Hepatocyte (in vitro differentiated cells): ENCODE results near the gene NPIPA7. TPM values are rescaled to one million over a fixed set of nuclear protein-coding genes. Genes with fewer than 3 reads are reported as not detected.
"Not testable (repeated sequence)": the region's sequence is repeated elsewhere in the genome, so short reads cannot be mapped to it uniquely, and the experiment has no call there.

Source experiments
- DNase-seq: peaks from one replicate; pipeline ENCODE4 v3.0.0-alpha.2; 2016; ENCODE audit warnings: low spot score
- H2AFZ ChIP-seq: fragments of 200-600 bp; sonication (generic); 2 replicates; pipeline ENCODE4 v1.6.0; 2016; ENCODE audit warnings: antibody characterized with exemption, mild to moderate bottlenecking
- H3K27ac ChIP-seq: fragments of 200-600 bp; sonication (generic); 2 replicates; pipeline ENCODE4 v1.5.1; 2016; ENCODE audit warnings: mild to moderate bottlenecking
- H3K27me3 ChIP-seq: fragments of 200-600 bp; sonication (generic); 2 replicates; pipeline ENCODE4 v1.6.1; 2016
- H3K36me3 ChIP-seq: fragments of 200-600 bp; sonication (generic); replicated peaks from 2 replicates; pipeline ENCODE4 v1.5.1; 2016; ENCODE audit warnings: low read depth; ENCODE audit not compliant: insufficient read depth
- H3K4me1 ChIP-seq: fragments of 200-600 bp; sonication (generic); 2 replicates; pipeline ENCODE4 v1.5.1; 2016; ENCODE audit warnings: mild to moderate bottlenecking, moderate library complexity; ENCODE audit not compliant: insufficient read depth
- H3K4me2 ChIP-seq: fragments of 200-600 bp; sonication (generic); 2 replicates; pipeline ENCODE4 v1.6.0; 2016
- H3K4me3 ChIP-seq: fragments of 200-600 bp; sonication (generic); 2 replicates; pipeline ENCODE4 v1.5.1; 2016; ENCODE audit warnings: mild to moderate bottlenecking
- H3K79me2 ChIP-seq: fragments of 200-600 bp; sonication (generic); 2 replicates; pipeline ENCODE4 v1.6.0; 2017; ENCODE audit warnings: mild to moderate bottlenecking
- H3K9me2 ChIP-seq: fragments of 200-600 bp; sonication (generic); replicated peaks from 2 replicates; pipeline ENCODE4 v1.6.0; 2017; ENCODE audit warnings: mild to moderate bottlenecking; ENCODE audit not compliant: insufficient read depth
- H3K9me3 ChIP-seq: fragments of 200-600 bp; sonication (generic); 2 replicates; pipeline ENCODE4 v1.5.1; 2016; ENCODE audit warnings: low read depth, mild to moderate bottlenecking
- H4K20me1 ChIP-seq: fragments of 200-600 bp; sonication (generic); 2 replicates; pipeline ENCODE4 v1.6.0; 2016; ENCODE audit warnings: mild to moderate bottlenecking; ENCODE audit not compliant: insufficient read depth, poor library complexity, severe bottlenecking
- WGBS: methylation state at CpG from one replicate; pipeline ENCODE4 v1.1.6; 2016; ENCODE audit warnings: low lambda C conversion rate; ENCODE audit errors: missing lambda C conversion rate; 5-methylcytosine and 5-hydroxymethylcytosine counted together
- polyA plus RNA-seq: library from polyadenylated mRNA; unstranded; fragments of >200 nt; fragmentation: Nextera tagmentation; extraction: Ambion mirVana; gene quantifications from 2 replicates; pipeline ENCODE4 v1.2.1, GENCODE V29; 2016
- total RNA-seq: library from RNA; depleted of rRNA; stranded (reverse); fragments of >200 nt; gene quantifications from 2 replicates; pipeline ENCODE4 v1.2.3, GENCODE V29; 2014

Gene NPIPA7
- total RNA-seq = 5.1 and 11.2 TPM in 2 replicates
- polyA plus RNA-seq = 8.6 and 10.8 TPM in 2 replicates

GRCh38 chr16:16378840-16379239 is at the start of gene NPIPA7:
Gene NPIPA7 (plus strand): TSS chr16:16379140. CDS start chr16:16379245, 105 bp downstream.
- H3K9me2 ChIP-seq, DNase-seq, H3K27ac ChIP-seq, H3K4me2 ChIP-seq, H3K4me1 ChIP-seq, H3K79me2 ChIP-seq, H3K36me3 ChIP-seq, H2AFZ ChIP-seq, H3K4me3 ChIP-seq, H3K27me3 ChIP-seq, H3K9me3 ChIP-seq, H4K20me1 ChIP-seq: not testable (repeated sequence)
- WGBS = no CpG with 5 or more reads among the region's 3 CpGs

DNA sequence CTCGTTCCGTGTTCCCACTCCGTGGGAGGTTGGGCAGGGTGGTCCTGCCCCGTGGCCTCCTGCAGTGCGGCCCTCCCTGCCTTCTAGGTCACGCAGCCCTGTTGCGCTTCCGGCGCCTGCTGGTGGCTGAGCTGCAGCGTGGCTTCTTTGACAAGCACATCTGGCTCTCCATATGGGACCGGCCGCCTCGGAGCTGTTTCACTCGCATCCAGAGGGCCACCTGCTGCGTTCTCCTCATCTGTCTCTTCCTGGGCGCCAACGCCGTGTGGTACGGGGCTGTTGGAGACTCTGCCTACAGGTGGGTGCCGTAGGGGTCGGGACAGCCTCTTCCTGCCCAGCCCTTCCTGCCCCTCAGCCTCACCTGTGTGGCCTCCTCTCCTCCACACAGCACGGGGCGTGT is 47.5 kb upstream of the NPIPA7 start:
- H3K4me1 ChIP-seq, H3K27me3 ChIP-seq, H3K9me3 ChIP-seq, H3K79me2 ChIP-seq, H2AFZ ChIP-seq, H4K20me1 ChIP-seq, H3K36me3 ChIP-seq, H3K9me2 ChIP-seq, H3K4me2 ChIP-seq, H3K4me3 ChIP-seq, H3K27ac ChIP-seq, DNase-seq: not testable (repeated sequence)
- 95% methylated on average over 10 of the region's 23 CpGs for WGBS

GRCh38 chr16:16357556-16357955 is 21.4 kb upstream of the NPIPA7 start:
- not testable (repeated sequence) for H3K36me3 ChIP-seq, H4K20me1 ChIP-seq, H3K27me3 ChIP-seq, DNase-seq, H3K9me3 ChIP-seq, H2AFZ ChIP-seq, H3K27ac ChIP-seq, H3K9me2 ChIP-seq, H3K4me1 ChIP-seq, H3K4me2 ChIP-seq, H3K4me3 ChIP-seq, H3K79me2 ChIP-seq
- WGBS = no CpG with 5 or more reads among the region's 30 CpGs

DNA sequence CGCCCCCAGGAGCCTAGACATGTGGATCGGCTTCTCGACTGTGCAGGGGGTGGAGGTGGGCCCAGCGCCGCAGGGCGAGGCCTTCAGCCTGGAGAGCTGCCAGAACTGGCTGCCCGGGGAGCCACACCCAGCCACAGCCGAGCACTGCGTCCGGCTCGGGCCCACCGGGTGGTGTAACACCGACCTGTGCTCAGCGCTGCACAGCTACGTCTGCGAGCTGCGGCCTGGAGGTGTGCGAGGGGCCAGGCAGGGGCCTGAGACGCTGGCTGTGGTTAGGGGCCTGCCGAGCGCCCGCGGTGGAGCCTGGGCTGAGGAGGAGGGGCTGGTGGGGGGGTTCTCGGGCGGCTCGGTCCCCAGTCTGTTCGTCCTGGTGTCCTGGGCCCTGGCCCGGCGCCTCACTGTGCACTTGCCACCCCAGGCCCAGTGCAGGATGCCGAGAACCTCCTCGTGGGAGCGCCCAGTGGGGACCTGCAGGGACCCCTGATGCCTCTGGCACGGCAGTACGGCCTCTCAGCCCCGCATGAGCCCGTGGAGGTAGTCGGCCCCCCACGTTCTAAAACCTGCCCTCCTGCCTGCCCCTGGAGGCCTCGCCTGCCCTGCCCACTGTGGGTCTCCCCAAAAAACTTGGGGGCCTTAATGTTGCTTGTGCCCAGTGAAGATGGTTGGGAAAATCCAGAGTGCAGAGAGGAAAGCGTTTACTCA is 20.2 kb upstream of the NPIPA7 start:
- not testable (repeated sequence) for DNase-seq, H3K4me1 ChIP-seq

GRCh38 chr16:16363595-16363994 is 15.3 kb upstream of the NPIPA7 start:
- not testable (repeated sequence) for H3K4me2 ChIP-seq, DNase-seq, H3K9me2 ChIP-seq, H4K20me1 ChIP-seq, H3K27me3 ChIP-seq, H3K4me3 ChIP-seq, H3K4me1 ChIP-seq, H2AFZ ChIP-seq, H3K27ac ChIP-seq, H3K79me2 ChIP-seq, H3K36me3 ChIP-seq, H3K9me3 ChIP-seq
- 96% methylated on average over 9 of the region's 31 CpGs for WGBS

More for the DNA sequence above, 20.2 kb upstream of the NPIPA7 start:
- not testable (repeated sequence) for H3K36me3 ChIP-seq, H3K4me3 ChIP-seq, H3K27ac ChIP-seq, H3K27me3 ChIP-seq, H2AFZ ChIP-seq, H4K20me1 ChIP-seq, H3K79me2 ChIP-seq, H3K9me2 ChIP-seq, H3K9me3 ChIP-seq, H3K4me2 ChIP-seq
- 100% methylated on average over 3 of the region's 40 CpGs for WGBS

- not testable (repeated sequence) for H3K27ac ChIP-seq, DNase-seq, H2AFZ ChIP-seq, H3K4me1 ChIP-seq, H3K9me3 ChIP-seq, H3K79me2 ChIP-seq, H3K4me3 ChIP-seq, H3K36me3 ChIP-seq, H3K27me3 ChIP-seq, H4K20me1 ChIP-seq, H3K4me2 ChIP-seq, H3K9me2 ChIP-seq
- WGBS = no CpG with 5 or more reads among the region's 39 CpGs
Measured at GRCh38 chr16:16364100-16364499, 14.8 kb upstream of the NPIPA7 start.

DNA sequence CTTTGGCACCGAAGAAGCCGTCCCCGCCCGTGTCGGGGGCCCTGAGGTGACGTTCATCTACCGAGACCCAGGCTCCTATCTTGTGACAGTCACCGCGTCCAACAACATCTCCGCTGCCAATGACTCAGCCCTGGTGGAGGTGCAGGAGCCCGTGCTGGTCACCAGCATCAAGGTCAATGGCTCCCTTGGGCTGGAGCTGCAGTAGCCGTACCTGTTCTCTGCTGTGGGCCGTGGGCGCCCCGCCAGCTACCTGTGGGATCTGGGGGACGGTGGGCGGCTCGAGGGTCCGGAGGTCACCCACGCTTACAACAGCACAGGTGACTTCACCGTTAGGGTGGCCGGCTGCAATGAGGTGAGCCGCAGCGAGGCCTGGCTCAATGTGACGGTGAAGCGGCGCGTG is 14.2 kb upstream of the NPIPA7 start:
- 100% methylated on average over 2 of the region's 28 CpGs for WGBS

DNA sequence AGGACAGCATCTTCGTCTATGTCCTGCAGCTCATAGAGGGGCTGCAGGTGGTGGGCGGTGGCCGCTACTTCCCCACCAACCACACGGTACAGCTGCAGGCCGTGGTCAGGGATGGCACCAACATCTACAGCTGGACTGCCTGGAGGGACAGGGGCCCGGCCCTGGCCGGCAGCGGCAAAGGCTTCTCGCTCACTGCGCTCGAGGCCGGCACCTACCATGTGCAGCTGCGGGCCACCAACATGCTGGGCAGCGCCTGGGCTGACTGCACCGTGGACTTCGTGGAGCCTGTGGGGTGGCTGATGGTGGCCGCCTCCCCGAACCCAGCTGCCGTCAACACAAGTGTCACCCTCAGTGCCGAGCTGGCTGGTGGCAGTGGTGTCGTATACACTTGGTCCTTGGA is 13.6 kb upstream of the NPIPA7 start:
- H3K4me3 ChIP-seq, H3K9me3 ChIP-seq, H3K27me3 ChIP-seq, H3K36me3 ChIP-seq, H3K79me2 ChIP-seq, H3K27ac ChIP-seq, H3K9me2 ChIP-seq, H4K20me1 ChIP-seq, H2AFZ ChIP-seq, H3K4me2 ChIP-seq, H3K4me1 ChIP-seq, DNase-seq: not testable (repeated sequence)
- 92% methylated on average over 20 of the region's 21 CpGs for WGBS

More for the DNA sequence above, 14.2 kb upstream of the NPIPA7 start:
- H3K9me2 ChIP-seq, H2AFZ ChIP-seq, H3K36me3 ChIP-seq, H3K27me3 ChIP-seq, H3K4me2 ChIP-seq, H3K9me3 ChIP-seq, H3K79me2 ChIP-seq, H3K4me3 ChIP-seq, H3K4me1 ChIP-seq, H3K27ac ChIP-seq, DNase-seq, H4K20me1 ChIP-seq: not testable (repeated sequence)

DNA sequence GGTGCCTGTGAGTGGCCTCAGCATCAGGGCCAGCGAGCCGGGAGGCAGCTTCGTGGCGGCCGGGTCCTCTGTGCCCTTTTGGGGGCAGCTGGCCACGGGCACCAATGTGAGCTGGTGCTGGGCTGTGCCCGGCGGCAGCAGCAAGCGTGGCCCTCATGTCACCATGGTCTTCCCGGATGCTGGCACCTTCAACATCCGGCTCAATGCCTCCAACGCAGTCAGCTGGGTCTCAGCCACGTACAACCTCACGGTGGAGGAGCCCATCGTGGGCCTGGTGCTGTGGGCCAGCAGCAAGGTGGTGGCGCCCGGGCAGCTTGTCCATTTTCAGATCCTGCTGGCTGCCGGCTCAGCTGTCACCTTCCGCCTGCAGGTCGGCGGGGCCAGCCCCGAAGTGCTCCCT is 13.1 kb upstream of the NPIPA7 start:
- H3K79me2 ChIP-seq, H4K20me1 ChIP-seq, H3K4me1 ChIP-seq, H3K27me3 ChIP-seq, H3K36me3 ChIP-seq, H3K9me2 ChIP-seq, H3K4me2 ChIP-seq, H3K4me3 ChIP-seq, DNase-seq, H3K27ac ChIP-seq, H2AFZ ChIP-seq, H3K9me3 ChIP-seq: not testable (repeated sequence)
- WGBS = 90% methylated on average over 2 of the region's 22 CpGs
